Gastroesophageal sphincter (tissue), 4 donors: Measurements from ENCODE around the gene PRKN. TPM values are rescaled to one million over a fixed set of nuclear protein-coding genes. Genes with fewer than 3 reads are reported as not detected.

Source experiments
- ATAC-seq: fragments of 150-250 bp; one replicate; pipeline ENCODE4 v1.9.1; 2016; ENCODE audit warnings: mild to moderate bottlenecking, moderate library complexity
- H3K27ac ChIP-seq, 4 donors: fragments of 200-600 bp; sonication (generic) in 3 of 4; 1 replicate in 3 of 4; 2 replicates in 1 of 4; pipeline ENCODE4 v1.5.1; 2016 to 2019
- H3K27me3 ChIP-seq: fragments of 200-600 bp; sonication (generic); one replicate; pipeline ENCODE4 v1.5.1; 2019
- H3K36me3 ChIP-seq, 2 donors: fragments of 200-600 bp; sonication (generic); one replicate each; pipeline ENCODE4 v1.5.1; 2019; ENCODE audit warnings: control low read depth in 1 of 2
- H3K4me1 ChIP-seq, 3 donors: fragments of 200-600 bp; sonication (generic); 1 replicate in 2 of 3; 2 replicates in 1 of 3; pipeline ENCODE4 v1.5.1; 2016 to 2019; ENCODE audit warnings: control low read depth in 2 of 3
- H3K4me3 ChIP-seq, 2 donors: fragments of 200-600 bp; sonication (generic); one replicate each; pipeline ENCODE4 v1.5.1; 2019; ENCODE audit warnings: mild to moderate bottlenecking in 1 of 2, moderate library complexity in 1 of 2
- H3K9me3 ChIP-seq, 3 donors: fragments of 200-600 bp; sonication (generic); one replicate each; pipeline ENCODE4 v1.5.1; 2017 to 2019; ENCODE audit warnings: control low read depth in 2 of 3
- CTCF ChIP-seq, 4 experiments: fragments of 200-600 bp in 2 of 4; fragments of 450-650 bp in 2 of 4; sonication (generic) in 1 of 4; IDR thresholded peaks; one replicate each; pipeline ENCODE4 v1.5.1; 2017 to 2019; ENCODE audit warnings: antibody characterized with exemption in 4 of 4, mild to moderate bottlenecking in 2 of 4, moderate library complexity in 2 of 4
- EP300 ChIP-seq: sonication (generic); formaldehyde crosslinking; IDR thresholded peaks from one replicate; pipeline ENCODE4 v1.6.1; 2017; ENCODE audit warnings: antibody characterized with exemption, mild to moderate bottlenecking
- POLR2A ChIP-seq, 2 donors: fragments of 450-650 bp; IDR thresholded peaks; one replicate each; pipeline ENCODE4 v1.6.1; 2017; ENCODE audit warnings: antibody characterized with exemption in 2 of 2, mild to moderate bottlenecking in 2 of 2, moderate library complexity in 1 of 2
- POLR2AphosphoS5 ChIP-seq: sonication (generic); formaldehyde crosslinking; IDR thresholded peaks from one replicate; pipeline ENCODE4 v1.6.1; 2017; ENCODE audit warnings: antibody characterized with exemption
- WGBS, 2 donors: methylation state at CpG; one replicate each; pipeline ENCODE4 v1.1.5; 2018; ENCODE audit warnings: low coverage in 1 of 2; 5-methylcytosine and 5-hydroxymethylcytosine counted together
- total RNA-seq, 4 donors: library from RNA; depleted of rRNA; stranded (reverse); fragments of >200 nt; gene quantifications; one replicate each; pipeline ENCODE4 v1.1.0, GENCODE V29; 2016

PRKN gene
- total RNA-seq, 4 donors from 2014 or later: 8.4 to 58.6 (median 25.8) TPM

- no peak overlapping the region for H3K4me3 ChIP-seq
- TF ChIP-seq POLR2AphosphoS5 (no peak), EP300 (no peak), CTCF (IDR thresholded peaks at IDR 0.05) (no peak)
- no peaks in the 10 kb centered on the region for H3K27me3 ChIP-seq
- no peak overlapping the region for H3K27ac ChIP-seq
- H3K36me3 ChIP-seq: no peaks in the 10 kb centered on the region
- no peaks in the 10 kb centered on the region for H3K4me1 ChIP-seq
- 33 to 85% methylated on average over 1 to 2 of the region's 2 CpGs for WGBS, 2 donors
- no peaks in the 10 kb centered on the region for H3K9me3 ChIP-seq
- no peak for ATAC-seq
Measured at GRCh38 chr6:161903584-161904212, 823.9 kb downstream of the PRKN start.

- Histone ChIP-seq H3K4me1 (no peaks in the 10 kb centered on the region), H3K9me3 (no peaks in the 10 kb centered on the region), H3K27me3 (no peaks in the 10 kb centered on the region), H3K27ac (no peak overlapping the region), H3K36me3 (no peaks in the 10 kb centered on the region), H3K4me3 (no peak overlapping the region)
- ATAC-seq: no peak
- TF ChIP-seq POLR2A (IDR thresholded peaks at IDR 0.05) (no peak), POLR2AphosphoS5 (no peak), EP300 (no peak), CTCF (IDR thresholded peaks at IDR 0.05) (no peak)
- WGBS, 2 donors: 65 to 76% methylated on average over 9 to 15 of the region's 16 CpGs
Measured at GRCh38 chr6:161901740-161902426, 825.7 kb downstream of the PRKN start.

- WGBS, 2 donors: 31 to 39% methylated on average over 6 of the region's 6 CpGs
- H3K27ac ChIP-seq: no peak overlapping the region
- TF ChIP-seq POLR2A (IDR thresholded peaks at IDR 0.05) (no peak), CTCF (IDR thresholded peaks at IDR 0.05) (no peak), EP300 (no peak), POLR2AphosphoS5 (no peak)
- ATAC-seq: no peak
- H3K36me3 ChIP-seq: no peaks in the 10 kb centered on the region
- H3K9me3 ChIP-seq: no peaks in the 10 kb centered on the region
- no peaks in the 10 kb centered on the region for H3K27me3 ChIP-seq
- no peak overlapping the region for H3K4me3 ChIP-seq
- H3K4me1 ChIP-seq: peaks cover 0 to 9% (median 0%) of the 10 kb centered on the region in 3 donors
Measured at GRCh38 chr6:161894436-161894835, 833.1 kb downstream of the PRKN start.

GRCh38 chr6:161891542-161891941, 836.0 kb downstream of the PRKN start:
- Histone ChIP-seq H3K36me3 (no peaks in the 10 kb centered on the region), H3K4me1 (peaks cover 0 to 9% (median 0%) of the 10 kb centered on the region in 3 donors), H3K9me3 (no peaks in the 10 kb centered on the region), H3K27me3 (no peaks in the 10 kb centered on the region), H3K4me3 (no peak overlapping the region), H3K27ac (no peak overlapping the region)
- WGBS, 2 donors: 87 to 93% methylated on average over 2 of the region's 2 CpGs
- TF ChIP-seq POLR2A (IDR thresholded peaks at IDR 0.05) (no peak), EP300 (no peak), POLR2AphosphoS5 (no peak), CTCF (IDR thresholded peaks at IDR 0.05) (no peak)
- no peak for ATAC-seq

- Histone ChIP-seq H3K36me3 (no peaks in the 10 kb centered on the region), H3K9me3 (no peaks in the 10 kb centered on the region), H3K27me3 (no peaks in the 10 kb centered on the region), H3K4me1 (peaks cover 0 to 9% (median 0%) of the 10 kb centered on the region in 3 donors), H3K4me3 (no peak overlapping the region), H3K27ac (no peak overlapping the region)
- no peak for ATAC-seq
- no peak for TF ChIP-seq EP300
- no peak for TF ChIP-seq POLR2A (IDR thresholded peaks at IDR 0.05)
- TF ChIP-seq POLR2AphosphoS5: no peak
- TF ChIP-seq CTCF (IDR thresholded peaks at IDR 0.05): no peak
- 53 to 83% methylated on average over 12 to 13 of the region's 15 CpGs for WGBS, 2 donors
Measured at GRCh38 chr6:161890832-161891297, 836.7 kb downstream of the PRKN start.
